ENCODE results near the gene ASIC2. TPM values are rescaled to one million over a fixed set of nuclear protein-coding genes. Genes with fewer than 3 reads are reported as not detected.

The ASIC2 gene
- total and polyA plus RNA-seq, 2 donors (not counting 3 experiments of a cell fraction or from before 2014, with no cell fraction given), result not detected

DNA sequence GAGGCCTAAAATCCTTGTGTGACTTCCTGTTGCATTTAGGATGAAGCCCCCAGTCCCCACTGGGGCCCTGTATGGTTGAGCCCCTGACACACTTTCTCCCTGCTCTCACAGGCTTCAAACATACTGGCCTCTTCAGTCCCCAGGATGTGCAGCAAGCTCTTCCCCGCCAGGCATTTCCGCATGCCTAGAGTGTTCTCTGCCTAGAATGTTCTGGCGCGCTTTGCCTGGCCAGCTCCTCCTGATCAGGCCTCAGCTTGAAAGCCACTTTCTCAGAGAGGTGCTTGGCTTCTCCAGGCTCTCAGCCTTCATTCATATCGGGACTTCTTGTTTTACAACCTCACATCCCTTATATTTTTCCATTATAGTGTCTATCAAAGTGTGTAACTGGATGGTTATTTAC, 177.7 kb downstream of the ASIC2 start:
- no peaks in the 10 kb centered on the region for H4K20me1 ChIP-seq (replicated peaks; ENCODE audit: control insufficient read depth, extremely low read depth, insufficient read depth, low read length)
- H3K4me3 ChIP-seq (replicated peaks in 1 of 3; ENCODE audit: insufficient read depth in 1 of 3, low read depth in 1 of 3, low read length in 3 of 3), result no peak overlapping the region
- DNase-seq (ENCODE audit: low read depth, low spot score) (no peak), FAIRE-seq (no peak)
- no TSS peak for BruUV-seq (replicated peaks)
- no peaks in the 10 kb centered on the region for H3K36me3 ChIP-seq (ENCODE audit: control insufficient read depth in 2 of 2, extremely low read depth in 1 of 2, insufficient read depth in 2 of 2, low read length in 2 of 2)
- dilution Hi-C loops (cut with MboI; ENCODE audit: extremely low pct_ligation_motif_present, low sequenced_read_pairs), result no loop called here
- no peaks in the 10 kb centered on the region for H3K79me2 ChIP-seq (ENCODE audit: control insufficient read depth, insufficient read depth, low read length)
- CTCF ChIA-PET, result no interaction called here
- H3K9me1 ChIP-seq (replicated peaks; ENCODE audit: control insufficient read depth, extremely low read depth, insufficient read depth, low read length), result no peaks in the 10 kb centered on the region
- no peak overlapping the region for H3K27ac ChIP-seq (ENCODE audit: insufficient read depth, low read depth, low read length)
- no peak overlapping the region for H2AFZ ChIP-seq (ENCODE audit: low read depth, low read length)
- intact Hi-C loops (cut with micrococcal nuclease), result no loop called here
- no peak overlapping the region for H3K9ac ChIP-seq (replicated peaks; ENCODE audit: extremely low read depth, insufficient read depth, low read length)
- H3K4me2 ChIP-seq (ENCODE audit: insufficient read depth, low read length), result no peak overlapping the region
- H3K27me3 ChIP-seq (ENCODE audit: control insufficient read depth in 2 of 2, insufficient read depth in 2 of 2, low read length in 2 of 2), result no peaks in the 10 kb centered on the region
- no peaks in the 10 kb centered on the region for H3K9me3 ChIP-seq (replicated peaks; ENCODE audit: control insufficient read depth, insufficient read depth, low read length)
- POLR2A ChIA-PET, result no interaction called here
- no peaks in the 10 kb centered on the region for H3K4me1 ChIP-seq (ENCODE audit: control insufficient read depth, extremely low read depth, insufficient read depth, low read length)
- TF ChIP-seq, protein P1, sequence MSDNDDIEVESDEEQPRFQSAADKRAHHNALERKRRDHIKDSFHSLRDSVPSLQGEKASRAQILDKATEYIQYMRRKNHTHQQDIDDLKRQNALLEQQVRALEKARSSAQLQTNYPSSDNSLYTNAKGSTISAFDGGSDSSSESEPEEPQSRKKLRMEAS (IDR thresholded peaks at IDR 0.05; ENCODE audit: insufficient read depth, insufficient read length), result no peak
- TF ChIP-seq GATA2 (IDR thresholded peaks at IDR 0.05; ENCODE audit: insufficient read depth, insufficient read length, low read depth, low read length) (no peak), POLR2AphosphoS5 (IDR thresholded peaks at IDR 0.05; ENCODE audit: insufficient read depth, low read depth, low read length) (no peak), JUN (IDR thresholded peaks at IDR 0.05; ENCODE audit: borderline replicate concordance, insufficient read depth, insufficient read length, low read depth) (no peak), FOS (IDR thresholded peaks at IDR 0.05; ENCODE audit: borderline replicate concordance, insufficient read depth, low read length) (no peak), EZH2 (IDR thresholded peaks at IDR 0.05; ENCODE audit: borderline replicate concordance, low read depth, low read length, severe bottlenecking) (no peak), MYC (IDR thresholded peaks at IDR 0.05; ENCODE audit: low read depth, low read length) (no peak), POLR2A (IDR thresholded peaks at IDR 0.05; ENCODE audit: low read depth, low read length) (no peak)
- TF ChIP-seq, protein P2, sequence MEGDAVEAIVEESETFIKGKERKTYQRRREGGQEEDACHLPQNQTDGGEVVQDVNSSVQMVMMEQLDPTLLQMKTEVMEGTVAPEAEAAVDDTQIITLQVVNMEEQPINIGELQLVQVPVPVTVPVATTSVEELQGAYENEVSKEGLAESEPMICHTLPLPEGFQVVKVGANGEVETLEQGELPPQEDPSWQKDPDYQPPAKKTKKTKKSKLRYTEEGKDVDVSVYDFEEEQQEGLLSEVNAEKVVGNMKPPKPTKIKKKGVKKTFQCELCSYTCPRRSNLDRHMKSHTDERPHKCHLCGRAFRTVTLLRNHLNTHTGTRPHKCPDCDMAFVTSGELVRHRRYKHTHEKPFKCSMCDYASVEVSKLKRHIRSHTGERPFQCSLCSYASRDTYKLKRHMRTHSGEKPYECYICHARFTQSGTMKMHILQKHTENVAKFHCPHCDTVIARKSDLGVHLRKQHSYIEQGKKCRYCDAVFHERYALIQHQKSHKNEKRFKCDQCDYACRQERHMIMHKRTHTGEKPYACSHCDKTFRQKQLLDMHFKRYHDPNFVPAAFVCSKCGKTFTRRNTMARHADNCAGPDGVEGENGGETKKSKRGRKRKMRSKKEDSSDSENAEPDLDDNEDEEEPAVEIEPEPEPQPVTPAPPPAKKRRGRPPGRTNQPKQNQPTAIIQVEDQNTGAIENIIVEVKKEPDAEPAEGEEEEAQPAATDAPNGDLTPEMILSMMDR (IDR thresholded peaks at IDR 0.05; ENCODE audit: extremely low read depth in 1 of 2, insufficient read depth in 1 of 2, low read depth in 1 of 2, low read length in 2 of 2), result no peak

All from endothelial cell of umbilical vein (primary cell).